Stimulated activated CD4-positive, alpha-beta T cell treated with anti-CD3 and anti-CD28 coated beads, Interleukin-2, amount 100 ng/mL, for 4 hours (primary cell): Measurements from ENCODE around the gene KDM4D.
"Not testable (repeated sequence)": the region's sequence is repeated elsewhere in the genome, so short reads cannot be mapped to it uniquely, and the experiment has no call there.

Experiments used
- DNase-seq: peaks from one replicate; pipeline ENCODE4 v3.0.0-alpha.2; 2020; ENCODE audit warnings: low read depth

KDM4D gene

DNA sequence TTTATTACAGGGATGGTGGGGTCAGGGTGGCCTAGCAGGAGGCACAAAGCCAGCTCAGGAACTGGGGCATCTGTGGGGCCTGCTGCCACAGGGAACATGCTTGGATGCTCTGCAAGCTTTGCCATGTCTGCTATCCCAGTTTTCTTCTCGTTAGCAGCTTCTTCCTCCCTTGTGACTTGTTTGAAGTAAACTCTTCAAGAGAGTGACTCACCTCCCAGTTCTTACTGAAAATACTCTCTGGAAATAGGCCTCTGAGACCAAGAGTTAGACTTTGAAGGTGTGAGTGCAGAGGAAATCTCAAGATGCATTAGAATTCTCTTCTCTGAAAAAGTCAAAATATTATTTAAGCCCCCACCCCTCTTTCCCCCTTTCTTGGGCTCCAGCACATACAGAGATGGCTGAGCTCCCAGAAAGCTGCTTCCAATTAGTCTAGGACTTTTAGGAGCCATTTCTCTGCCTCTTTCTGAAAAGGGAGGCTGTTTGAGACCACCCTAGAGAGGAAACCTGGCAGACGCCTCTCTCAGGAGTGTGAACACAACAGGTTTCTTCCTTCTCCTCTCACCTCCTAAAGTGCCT, 15.3 kb upstream of the KDM4D start:
- DNase-seq: no peak

DNA sequence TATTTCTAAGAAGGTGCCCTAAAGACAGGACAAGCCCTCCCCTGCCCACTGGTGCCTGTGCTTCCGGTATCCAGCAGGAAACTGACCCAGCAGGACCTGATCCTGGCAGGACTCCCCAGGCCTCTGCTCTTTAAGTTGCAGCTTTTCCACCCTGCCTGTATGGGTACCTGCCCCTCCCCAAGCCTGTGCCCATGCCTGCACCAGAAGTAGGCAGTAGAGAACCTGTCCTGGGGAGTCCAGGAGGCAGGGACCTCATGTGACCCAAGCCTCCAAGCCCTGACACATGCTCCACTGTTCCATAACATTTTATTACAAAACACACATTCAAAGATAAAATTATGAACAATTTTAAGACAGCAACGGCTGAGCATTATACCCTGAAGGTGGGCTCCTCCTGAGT, 14.3 kb upstream of the KDM4D start:
- DNase-seq: no peak

DNA sequence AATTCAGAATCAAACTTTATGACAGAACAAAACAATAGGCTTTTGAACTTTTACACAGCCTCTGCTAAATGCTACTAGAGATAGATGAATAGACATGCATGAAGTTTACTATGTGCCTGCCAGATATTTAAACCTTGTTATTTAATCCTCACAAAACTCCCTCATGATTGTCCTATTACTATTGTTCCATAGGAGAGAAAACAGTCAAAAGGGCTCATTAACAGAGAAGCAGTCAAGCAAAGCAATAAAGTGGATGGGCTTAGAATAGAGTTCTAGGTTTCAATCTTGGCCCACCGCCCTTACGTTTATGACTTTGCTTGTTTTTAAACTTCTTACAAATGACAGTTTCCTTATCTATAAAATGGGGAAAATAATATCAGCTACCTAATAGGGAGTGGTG, 13.0 kb upstream of the KDM4D start:
- no peak for DNase-seq

DNA sequence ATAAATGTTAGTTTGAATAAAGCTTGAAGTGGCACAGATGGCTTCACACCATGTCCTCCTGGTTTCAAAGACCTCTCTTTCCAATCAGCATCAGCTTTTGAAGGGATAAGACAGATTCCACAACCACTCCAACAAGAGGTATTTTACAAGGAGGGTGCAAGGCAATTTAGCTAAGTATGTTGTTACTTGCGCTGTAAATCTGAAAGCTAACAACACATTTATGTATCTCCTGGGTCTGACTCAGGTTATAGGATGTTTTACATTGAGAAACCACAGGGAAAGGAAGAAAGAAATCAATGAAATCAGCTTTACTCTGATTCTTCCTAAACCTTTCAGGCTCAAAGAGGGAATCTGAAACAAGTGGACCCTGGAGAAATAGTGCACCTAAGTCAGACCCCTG, 12.3 kb upstream of the KDM4D start:
- DNase-seq: no peak

DNA sequence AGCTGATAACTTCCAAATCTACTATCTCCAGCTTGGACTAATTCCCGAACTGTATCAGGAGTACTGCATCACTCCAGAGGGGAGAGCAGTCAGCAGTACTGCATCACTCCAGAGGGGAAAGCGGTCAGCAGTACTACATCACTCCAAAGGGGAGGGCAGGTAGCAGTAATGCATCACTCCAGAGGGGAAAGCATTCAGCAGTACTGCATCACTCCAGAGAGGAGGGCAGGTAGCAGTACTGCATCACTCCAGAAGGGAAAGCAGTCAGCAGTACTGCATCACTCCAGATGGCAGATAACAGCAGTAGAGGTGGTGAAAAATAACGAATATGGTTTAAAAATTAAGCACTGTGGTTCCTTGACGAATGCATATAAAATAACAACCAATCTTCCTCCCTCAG, 8.6 kb upstream of the KDM4D start:
- DNase-seq: no peak

DNA sequence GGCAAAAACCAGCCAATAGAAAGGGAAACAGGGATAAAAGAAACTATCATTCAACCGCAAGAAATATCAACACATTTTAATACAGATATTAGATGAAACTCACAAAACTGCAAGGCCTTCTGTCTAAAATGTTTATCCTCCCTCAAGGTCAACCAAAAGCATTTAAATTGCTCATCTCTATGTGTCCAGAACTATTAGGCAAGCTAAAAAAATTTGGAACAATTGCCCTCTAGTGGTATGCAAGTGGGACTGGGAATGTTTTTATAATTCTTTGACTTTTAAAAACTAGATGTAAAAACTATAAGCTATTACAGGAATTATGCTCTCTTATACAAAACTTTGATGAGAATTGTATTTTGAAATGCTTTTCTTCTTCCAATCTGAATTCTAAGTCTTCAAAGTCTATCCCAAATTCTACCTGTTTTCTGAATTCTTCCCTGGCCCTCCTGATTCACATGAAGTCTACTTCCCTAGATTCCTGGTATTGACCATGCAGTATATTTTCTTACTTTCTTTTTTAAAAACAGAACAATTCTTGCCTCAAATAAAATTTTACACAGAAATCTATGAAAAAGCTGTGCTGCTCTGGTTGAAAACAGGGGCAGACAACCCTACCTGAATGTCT, 5.1 kb upstream of the KDM4D start:
- no peak for DNase-seq

DNA sequence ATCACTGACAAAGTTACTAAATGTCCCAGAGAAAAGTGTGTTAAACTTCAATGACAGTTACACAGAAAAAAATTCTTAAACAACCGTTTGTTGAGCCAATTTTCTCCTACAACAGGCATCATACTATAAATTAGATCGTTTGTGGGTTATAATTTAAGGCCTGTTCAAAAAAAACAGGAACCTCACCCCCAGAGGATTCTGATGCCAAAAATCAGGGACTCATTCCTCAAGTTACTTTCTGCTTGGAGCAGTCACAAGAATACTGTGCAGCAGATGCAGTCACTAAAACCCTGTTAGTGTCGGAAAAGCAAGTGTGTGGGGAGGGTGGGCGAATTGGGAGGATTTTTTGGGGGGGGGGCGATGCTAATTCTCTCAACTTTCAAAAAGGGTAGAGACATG, 810 bp upstream of the KDM4D start:
- no peak for DNase-seq

DNA sequence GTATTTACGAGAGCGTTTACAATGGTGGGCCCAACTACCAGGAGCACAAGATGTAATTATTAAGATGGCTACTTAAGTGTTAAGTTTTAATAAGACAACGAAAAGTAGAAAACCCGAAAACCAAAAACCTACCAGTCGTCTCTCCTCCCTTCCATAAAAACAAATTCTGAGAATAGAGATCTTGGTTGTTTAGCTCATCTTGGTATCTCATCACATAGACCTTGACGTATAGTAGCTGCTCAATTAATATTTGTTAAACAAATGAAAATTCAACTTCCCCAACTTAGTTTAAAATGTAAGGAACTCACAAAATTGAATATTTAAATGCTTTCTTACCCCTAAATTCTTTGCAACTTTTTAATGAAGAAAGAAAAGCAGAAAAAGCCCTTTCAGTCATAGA, 669 bp downstream of the KDM4D start:
- no peak for DNase-seq

DNA sequence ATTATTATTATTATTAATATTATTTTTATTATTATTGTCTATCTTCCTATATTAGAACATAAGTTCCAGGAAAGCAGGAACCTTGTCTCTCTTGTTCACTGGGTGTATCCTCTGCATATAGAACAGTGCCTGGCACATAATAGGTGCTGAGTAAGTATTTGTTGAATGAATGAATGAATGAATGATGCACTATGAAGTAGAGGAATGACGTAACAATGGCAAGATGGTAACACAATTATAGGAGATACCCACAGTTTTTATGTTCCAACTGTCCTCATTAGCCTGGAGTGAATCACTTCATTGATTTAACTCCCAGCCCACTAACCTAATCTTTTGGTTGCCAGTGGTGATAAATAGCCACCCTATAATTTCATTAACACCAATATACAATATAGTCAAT, 2.1 kb downstream of the KDM4D start:
- no peak for DNase-seq

DNA sequence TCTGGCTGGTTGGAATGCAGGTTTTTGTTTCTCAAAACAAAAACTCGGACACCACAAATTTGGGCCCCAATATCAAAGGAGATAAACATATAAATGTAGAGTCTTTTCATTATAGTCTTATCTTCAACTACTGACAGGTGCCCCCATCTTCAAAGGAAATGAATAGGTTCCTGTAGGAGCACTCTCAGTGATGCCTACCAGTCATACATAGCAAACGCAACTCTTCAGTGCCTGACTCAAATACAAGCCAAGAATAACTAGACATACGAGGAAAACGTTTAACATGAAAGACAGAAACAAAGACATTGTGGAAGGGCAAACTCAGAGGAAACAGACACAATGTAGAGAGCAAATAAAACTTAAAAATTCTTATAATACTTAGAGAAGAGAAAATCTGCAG, 13.9 kb downstream of the KDM4D start:
- DNase-seq: no peak

DNA sequence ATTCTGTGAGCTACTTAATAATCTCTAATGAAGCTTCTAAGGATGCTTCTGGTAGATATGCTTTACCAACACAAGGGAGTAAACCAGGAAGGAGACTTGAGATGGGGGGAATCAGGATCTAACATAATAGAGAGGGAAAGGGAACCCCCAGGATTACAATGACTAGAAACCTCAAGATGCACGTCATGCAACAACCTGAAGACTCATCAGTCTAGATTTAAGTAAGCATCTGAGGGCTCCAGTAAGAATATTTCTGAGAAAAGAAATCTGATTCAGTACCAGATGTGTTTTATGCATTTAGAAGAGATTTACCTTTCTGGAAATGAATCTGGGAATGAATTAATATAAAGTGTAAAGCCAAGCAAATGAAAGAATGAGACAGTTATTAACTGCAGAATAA, 15.2 kb downstream of the KDM4D start:
- DNase-seq: no peak

DNA sequence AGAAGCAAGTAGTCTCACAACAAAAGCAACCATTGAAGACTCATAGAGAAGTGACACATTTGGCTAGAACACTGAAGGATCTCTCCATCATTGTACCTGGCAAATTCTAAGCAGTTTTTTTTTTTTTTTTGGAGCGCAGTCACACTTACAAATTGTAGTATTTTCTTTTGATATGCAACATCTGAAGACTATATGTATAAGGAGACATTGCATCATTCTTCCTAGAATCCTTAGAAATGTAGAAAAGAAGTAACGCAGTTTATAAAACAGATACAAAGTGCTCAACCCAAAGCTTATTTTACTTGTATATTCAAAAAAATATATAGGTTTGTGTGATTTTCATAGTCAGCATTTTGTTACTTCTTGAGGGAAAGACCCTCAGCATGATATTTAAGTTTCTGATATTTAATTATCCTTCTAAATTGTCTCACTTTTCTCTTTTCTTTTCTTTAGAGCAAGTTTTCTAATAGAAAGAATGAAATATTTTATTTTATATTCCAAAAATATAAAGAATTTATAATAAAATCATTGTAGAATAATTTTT, 20.0 kb downstream of the KDM4D start:
- no peak for DNase-seq

DNA sequence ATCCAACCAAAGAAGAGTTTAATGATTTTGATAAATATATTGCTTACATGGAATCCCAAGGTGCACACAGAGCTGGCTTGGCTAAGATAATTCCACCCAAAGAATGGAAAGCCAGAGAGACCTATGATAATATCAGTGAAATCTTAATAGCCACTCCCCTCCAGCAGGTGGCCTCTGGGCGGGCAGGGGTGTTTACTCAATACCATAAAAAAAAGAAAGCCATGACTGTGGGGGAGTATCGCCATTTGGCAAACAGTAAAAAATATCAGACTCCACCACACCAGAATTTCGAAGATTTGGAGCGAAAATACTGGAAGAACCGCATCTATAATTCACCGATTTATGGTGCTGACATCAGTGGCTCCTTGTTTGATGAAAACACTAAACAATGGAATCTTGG, 23.9 kb downstream of the KDM4D start:
- no peak for DNase-seq

DNA sequence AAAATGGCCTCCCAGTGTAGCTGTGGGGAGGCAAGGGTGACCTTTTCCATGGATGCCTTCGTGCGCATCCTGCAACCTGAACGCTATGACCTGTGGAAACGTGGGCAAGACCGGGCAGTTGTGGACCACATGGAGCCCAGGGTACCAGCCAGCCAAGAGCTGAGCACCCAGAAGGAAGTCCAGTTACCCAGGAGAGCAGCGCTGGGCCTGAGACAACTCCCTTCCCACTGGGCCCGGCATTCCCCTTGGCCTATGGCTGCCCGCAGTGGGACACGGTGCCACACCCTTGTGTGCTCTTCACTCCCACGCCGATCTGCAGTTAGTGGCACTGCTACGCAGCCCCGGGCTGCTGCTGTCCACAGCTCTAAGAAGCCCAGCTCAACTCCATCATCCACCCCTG, 24.8 kb downstream of the KDM4D start:
- DNase-seq: no peak

DNA sequence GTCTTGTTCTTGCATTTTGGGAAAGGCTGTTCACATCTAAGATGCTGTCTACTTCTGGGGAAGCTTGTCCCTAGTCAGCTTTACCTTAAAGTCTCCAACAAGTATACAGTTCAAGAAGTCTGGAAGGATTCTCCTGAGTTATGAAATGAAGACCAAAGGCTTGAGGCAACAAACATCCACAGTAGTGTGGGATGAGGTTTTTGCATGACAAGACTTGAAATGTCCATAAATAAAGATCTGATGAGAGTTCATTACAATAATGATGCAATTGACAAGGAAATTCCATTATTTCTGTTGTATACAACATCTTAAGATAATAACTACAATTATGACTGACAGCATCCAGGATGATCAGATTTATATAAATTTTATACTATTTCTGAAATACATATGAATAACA, 30.2 kb downstream of the KDM4D start:
- no peak for DNase-seq

DNA sequence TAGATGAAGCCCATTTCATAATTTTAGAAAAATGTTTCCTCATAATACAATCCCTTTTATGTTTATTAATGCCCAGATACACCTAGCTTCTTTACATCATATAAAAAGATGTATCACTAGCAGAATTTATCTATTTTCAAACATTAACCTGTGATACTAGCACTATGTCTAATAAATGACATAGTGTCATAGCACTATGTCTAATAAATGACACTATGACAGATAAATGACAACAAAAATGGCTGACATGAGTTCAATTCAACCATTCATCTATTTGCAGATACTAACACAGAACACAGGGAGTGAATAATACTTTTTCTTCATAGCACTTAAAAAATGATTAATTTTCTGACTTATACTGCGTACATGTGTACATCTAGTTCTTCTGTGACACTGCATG, 32.1 kb downstream of the KDM4D start:
- no peak for DNase-seq

DNA sequence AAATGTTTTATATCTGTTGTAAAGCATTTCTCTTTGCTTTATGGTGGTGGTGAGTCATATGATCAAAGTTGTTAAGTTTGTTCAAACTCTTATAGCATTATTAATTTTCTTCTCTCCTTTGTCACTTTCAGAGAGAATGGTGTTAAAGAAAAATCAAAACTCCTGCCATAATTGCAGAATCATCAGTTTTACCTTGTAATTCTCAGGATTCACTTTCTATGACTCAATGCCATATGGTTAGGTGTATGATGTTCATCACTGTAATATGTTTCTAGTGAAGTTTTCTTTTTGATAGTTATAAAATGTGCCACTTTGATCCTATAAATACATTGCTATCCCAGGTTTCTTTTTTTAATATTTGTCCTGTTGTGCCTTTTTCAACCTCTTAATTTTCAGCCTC, 37.9 kb downstream of the KDM4D start:
- no peak for DNase-seq

DNA sequence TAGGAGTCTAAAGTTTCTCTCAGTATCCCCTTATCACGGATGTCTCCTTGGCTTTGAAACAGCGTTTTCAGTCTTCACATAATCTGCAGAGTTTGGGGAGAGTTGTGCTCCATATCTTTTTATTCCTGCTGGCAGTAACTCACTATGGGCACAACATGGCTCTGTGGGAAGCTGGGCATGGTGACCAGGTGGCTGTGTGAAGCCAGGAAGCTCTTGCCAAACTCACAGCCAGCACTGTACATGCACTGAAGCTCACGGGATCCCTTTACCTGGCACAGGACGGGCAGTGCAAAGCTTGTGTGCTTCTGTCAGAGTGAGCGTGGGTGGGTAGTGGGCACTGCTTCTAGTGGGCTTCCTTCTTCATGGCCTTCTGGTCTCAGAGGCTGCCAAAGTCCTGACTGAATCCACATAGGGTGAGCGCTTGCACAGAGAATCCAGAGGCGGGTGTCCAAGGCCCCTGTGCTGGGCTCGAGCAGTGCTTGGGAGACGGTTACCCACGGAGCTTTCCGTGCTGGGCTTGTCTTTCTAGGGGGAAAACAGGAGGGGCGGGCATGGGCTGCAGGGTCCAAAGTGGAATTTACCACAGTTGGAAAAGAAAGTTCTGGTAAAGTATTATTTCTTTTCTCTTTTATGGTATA, 40.8 kb downstream of the KDM4D start:
- no peak for DNase-seq

DNA sequence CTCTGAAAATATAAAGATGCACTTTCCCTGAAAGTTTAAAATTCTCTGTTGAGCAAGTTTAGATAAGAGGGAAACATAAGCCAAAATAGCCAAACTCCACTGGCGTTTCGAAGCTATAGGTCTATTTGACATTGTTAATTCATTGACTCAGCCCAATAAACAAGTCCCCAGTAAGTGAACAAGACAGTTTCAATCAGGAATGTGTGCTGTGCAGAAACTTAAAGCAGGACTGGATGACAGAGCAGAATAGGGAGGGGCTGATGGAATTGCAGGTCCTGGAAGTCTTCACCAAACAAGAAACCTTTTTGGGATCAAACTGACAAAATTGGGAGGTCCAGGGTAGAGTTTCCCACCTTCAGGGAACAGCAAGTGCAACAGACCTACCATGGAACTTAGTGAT, 42.6 kb downstream of the KDM4D start:
- DNase-seq: no peak

DNA sequence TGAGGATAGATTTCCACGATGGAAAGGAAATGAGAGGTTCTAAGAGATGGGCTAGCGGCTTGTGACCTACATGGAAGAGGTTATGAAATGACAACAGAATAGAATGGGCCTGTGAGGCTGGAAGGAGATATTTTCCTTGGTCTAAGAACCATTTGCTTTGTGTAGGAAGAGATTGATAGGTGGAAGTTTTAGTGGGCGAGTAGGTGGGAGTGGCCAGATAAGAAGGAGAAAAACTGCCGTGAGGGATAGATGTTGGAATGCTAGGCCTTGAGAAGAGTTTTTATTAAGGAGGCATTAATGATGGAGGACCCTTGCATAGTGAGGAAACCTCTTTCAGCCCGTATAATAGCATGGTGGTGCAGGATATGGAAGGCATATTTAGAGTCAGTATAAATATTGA, 48.0 kb downstream of the KDM4D start:
- DNase-seq: not testable (repeated sequence)

DNA sequence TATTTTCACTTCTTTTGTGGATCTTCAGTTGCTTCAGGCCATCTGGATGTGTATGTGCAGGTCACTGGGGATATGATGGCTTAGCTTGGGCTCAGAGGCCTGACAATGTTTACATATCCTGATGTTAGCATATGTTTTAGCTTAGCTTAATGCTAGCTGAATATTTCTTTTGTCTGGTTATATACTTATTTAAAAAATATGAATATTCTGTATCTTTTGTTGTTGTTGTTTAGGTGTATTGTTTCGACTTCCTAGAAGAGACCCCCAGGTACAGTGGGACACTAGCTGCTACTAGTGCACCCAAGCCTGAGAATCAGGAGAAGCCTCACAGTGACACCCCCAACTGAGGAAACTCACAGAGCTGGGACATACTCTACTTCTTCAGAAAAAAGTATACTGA, 51.4 kb downstream of the KDM4D start, which contains the start of gene KDM4E:
KDM4E (plus strand) TSS at position 301 of the 400 bp plus-strand sequence. CDS start 300 bp downstream, outside the sequence.
- DNase-seq: no peak

DNA sequence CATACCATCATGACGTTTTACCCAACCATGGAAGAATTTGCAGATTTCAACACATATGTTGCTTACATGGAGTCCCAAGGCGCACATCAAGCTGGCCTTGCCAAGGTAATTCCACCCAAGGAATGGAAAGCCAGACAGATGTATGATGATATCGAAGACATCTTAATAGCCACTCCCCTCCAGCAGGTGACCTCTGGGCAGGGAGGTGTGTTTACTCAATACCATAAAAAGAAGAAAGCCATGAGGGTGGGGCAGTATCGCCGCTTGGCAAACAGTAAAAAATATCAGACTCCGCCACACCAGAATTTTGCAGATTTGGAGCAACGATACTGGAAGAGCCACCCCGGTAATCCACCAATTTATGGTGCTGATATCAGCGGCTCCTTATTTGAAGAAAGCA, 52.1 kb downstream of the KDM4D start:
- not testable (repeated sequence) for DNase-seq

DNA sequence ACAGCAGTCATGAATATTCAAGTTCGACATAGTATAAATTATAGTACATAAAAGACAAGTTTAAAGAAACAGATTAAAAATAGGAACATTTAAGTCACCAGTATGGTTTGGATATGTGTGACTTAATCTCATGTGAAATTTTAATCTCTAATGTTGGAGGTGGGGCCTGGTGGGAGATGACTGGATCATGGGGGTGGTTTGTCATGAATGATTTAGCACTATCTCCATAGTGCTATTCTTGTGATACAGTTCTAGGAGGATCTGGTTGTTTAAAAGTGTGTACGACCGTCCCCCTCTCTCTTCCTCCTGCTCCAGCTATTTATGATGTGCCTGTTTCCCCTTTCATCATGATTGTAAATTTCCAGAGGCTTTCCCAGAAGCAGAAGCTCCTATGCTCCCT, 54.8 kb downstream of the KDM4D start:
- DNase-seq: no peak

DNA sequence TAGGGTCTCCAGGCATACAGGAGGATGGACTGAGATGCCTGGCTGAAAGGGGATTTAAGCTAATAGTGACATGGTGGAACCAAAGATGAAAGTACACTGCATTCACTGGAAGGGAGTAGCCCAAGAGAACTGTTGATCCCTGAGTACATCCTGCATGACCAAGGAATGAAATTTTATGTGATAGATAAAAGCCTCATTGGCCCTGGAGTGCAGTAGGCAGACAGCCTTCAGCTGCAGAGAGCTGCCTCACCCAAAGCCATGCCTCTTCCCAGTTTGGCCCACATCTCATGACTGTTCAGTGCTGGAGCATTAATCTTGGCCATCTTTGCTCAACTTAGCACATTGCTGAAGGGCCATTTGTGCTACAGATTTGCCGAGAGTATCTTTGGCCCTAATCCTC, 59.5 kb downstream of the KDM4D start:
- no peak for DNase-seq
